Left ventricle myocardium inferior (tissue), 1 donor: Measurements from ENCODE around the gene CCDC183. TPM values are rescaled to one million over a fixed set of nuclear protein-coding genes. Genes with fewer than 3 reads are reported as not detected.
"Not testable (repeated sequence)": the region's sequence is repeated elsewhere in the genome, so short reads cannot be mapped to it uniquely, and the experiment has no call there.

Source experiments
- DNase-seq: peaks from one replicate; pipeline ENCODE4 v3.0.0-alpha.2; 2020
- H3K27ac ChIP-seq: fragments of 200-600 bp; replicated peaks from 2 replicates; pipeline ENCODE4 v1.8.0; 2021
- H3K27me3 ChIP-seq: fragments of 200-600 bp; 2 replicates; pipeline ENCODE4 v1.8.0; 2021; ENCODE audit warnings: low read depth
- H3K36me3 ChIP-seq: fragments of 200-600 bp; 2 replicates; pipeline ENCODE4 v1.8.0; 2021
- H3K4me1 ChIP-seq: fragments of 200-600 bp; 2 replicates; pipeline ENCODE4 v1.8.0; 2021
- H3K4me3 ChIP-seq: fragments of 200-600 bp; 2 replicates; pipeline ENCODE4 v1.8.0; 2021; ENCODE audit warnings: mild to moderate bottlenecking, moderate library complexity
- H3K9me3 ChIP-seq: fragments of 200-600 bp; replicated peaks from 2 replicates; pipeline ENCODE4 v1.8.0; 2021
- CTCF ChIP-seq: fragments of 200-600 bp; IDR thresholded peaks from 2 replicates; pipeline ENCODE4 v1.8.0; 2021; ENCODE audit warnings: antibody characterized with exemption, mild to moderate bottlenecking, borderline replicate concordance
- intact Hi-C: fragments of 100-400 bp; cut with micrococcal nuclease; formaldehyde crosslinking; loops from one replicate; pipeline ENCODE4 v1.11.0; 2022
- total RNA-seq: library from RNA; stranded (reverse); fragmentation: NEBNext Ultra II Directional; extraction: Animal tissue kit (Norgen Biotek cat#: 25700); gene quantifications from one replicate; pipeline ENCODE4 v1.2.1, GENCODE V29; 2021
- donor health status: DM: no; HTN: yes; CAD: no; lungs with severe emphysema.

CCDC183 gene
- total RNA-seq, 1 donor from 2014 or later = 2.1 TPM

- Histone ChIP-seq H3K27me3 (peaks cover 11% of the 10 kb centered on the region), H3K27ac (no peak overlapping the region), H3K4me3 (no peak overlapping the region), H3K36me3 (no peaks in the 10 kb centered on the region), H3K9me3 (peaks cover 4% of the 10 kb centered on the region), H3K4me1 (peaks cover 15% of the 10 kb centered on the region)
- intact Hi-C loops = no loop called here
- no peak for DNase-seq
- TF ChIP-seq CTCF = no peak
Observed at GRCh38 chr9:136757751-136758140, 38.4 kb upstream of the CCDC183 start.

- DNase-seq = no peak
- peaks cover 23% of the 10 kb centered on the region for H3K27me3 ChIP-seq
- H3K4me3 ChIP-seq = no peak overlapping the region
- intact Hi-C loops = no loop called here
- peaks cover 25% of the 10 kb centered on the region for H3K4me1 ChIP-seq
- no peaks in the 10 kb centered on the region for H3K36me3 ChIP-seq
- no peak for TF ChIP-seq CTCF
- H3K9me3 ChIP-seq = peaks cover 4% of the 10 kb centered on the region
- no peak overlapping the region for H3K27ac ChIP-seq
Observed at GRCh38 chr9:136759001-136759400, 37.1 kb upstream of the CCDC183 start.

GRCh38 chr9:136759436-136760325 is 36.5 kb upstream of the CCDC183 start:
- intact Hi-C loops = no loop called here
- no peak for DNase-seq
- Histone ChIP-seq H3K4me3 (no peak overlapping the region), H3K36me3 (no peaks in the 10 kb centered on the region), H3K9me3 (peaks cover 4% of the 10 kb centered on the region), H3K27me3 (peaks cover 28% of the 10 kb centered on the region), H3K4me1 (peaks cover 29% of the 10 kb centered on the region), H3K27ac (no peak overlapping the region)
- no peak for TF ChIP-seq CTCF

- Histone ChIP-seq H3K9me3 (peaks cover 4% of the 10 kb centered on the region), H3K27me3 (peaks cover 28% of the 10 kb centered on the region), H3K4me1 (peaks cover 33% of the 10 kb centered on the region), H3K36me3 (no peaks in the 10 kb centered on the region), H3K27ac (no peak overlapping the region), H3K4me3 (no peak overlapping the region)
- TF ChIP-seq CTCF = no peak
- no peak for DNase-seq
- intact Hi-C loops = no loop called here
Observed at GRCh38 chr9:136760424-136760823, 35.7 kb upstream of the CCDC183 start.

GRCh38 chr9:136760834-136761544 is 35.1 kb upstream of the CCDC183 start:
- peaks cover 28% of the 10 kb centered on the region for H3K27me3 ChIP-seq
- H3K27ac ChIP-seq, H3K4me3 ChIP-seq, DNase-seq, H3K9me3 ChIP-seq, H3K36me3 ChIP-seq, intact Hi-C loops: not testable (repeated sequence)
- peaks cover 38% of the 10 kb centered on the region for H3K4me1 ChIP-seq
- TF ChIP-seq CTCF = peak; percentile 60
